Keratinocyte (primary cell): ENCODE measurements around the gene RXRA. TPM values are rescaled to one million over a fixed set of nuclear protein-coding genes. Genes with fewer than 3 reads are reported as not detected.

Experiments used
- DNase-seq: peaks from one replicate; pipeline ENCODE4 v3.0.0-alpha.2; 2011; ENCODE audit warnings: low read depth, missing footprints, low spot score
- FAIRE-seq: peaks from 2 replicates; lab custom pipeline; 2011; peaks lifted over from hg19 to GRCh38; lab: Jason Lieb, UNC
- H2AFZ ChIP-seq: 2 replicates; pipeline ENCODE4 v1.6.0; 2012; ENCODE audit warnings: low read length, control low read depth, inconsistent platforms; ENCODE audit not compliant: control insufficient read depth
- H3K27ac ChIP-seq: 2 replicates; pipeline ENCODE4 v1.5.1; 2011; ENCODE audit warnings: low read length; ENCODE audit not compliant: control insufficient read depth, insufficient read depth
- H3K27me3 ChIP-seq: 3 replicates; pipeline ENCODE4 v1.6.0; 2011; ENCODE audit warnings: low read length; ENCODE audit not compliant: control insufficient read depth, insufficient read depth; ENCODE audit errors: extremely low read depth
- H3K36me3 ChIP-seq, 2 experiments: 2 replicates in 1 of 2; 3 replicates in 1 of 2; pipeline ENCODE4 v1.5.1; 2011; ENCODE audit warnings: low read length in 2 of 2, mild to moderate bottlenecking in 1 of 2; ENCODE audit not compliant: control insufficient read depth in 2 of 2, insufficient read depth in 2 of 2; ENCODE audit errors: extremely low read depth in 1 of 2
- H3K4me1 ChIP-seq: 3 replicates; pipeline ENCODE4 v1.5.1; 2011; ENCODE audit warnings: low read length; ENCODE audit not compliant: control insufficient read depth, insufficient read depth; ENCODE audit errors: extremely low read depth
- H3K4me2 ChIP-seq: 3 replicates; pipeline ENCODE4 v1.6.0; 2011; ENCODE audit warnings: low read depth, low read length; ENCODE audit not compliant: control insufficient read depth, insufficient read depth; ENCODE audit errors: extremely low read depth
- H3K4me3 ChIP-seq, 3 experiments: fragments of 200-600 bp in 1 of 3; sonication (generic) in 1 of 3; 2 replicates in 2 of 3; 3 replicates in 1 of 3; pipeline ENCODE4 v1.5.1; 2011 to 2016; ENCODE audit warnings: low read length in 3 of 3, mild to moderate bottlenecking in 3 of 3, control low read depth in 2 of 3, inconsistent platforms in 1 of 3, low read depth in 1 of 3, mixed read lengths in 1 of 3, mixed run types in 1 of 3, moderate library complexity in 1 of 3; ENCODE audit not compliant: control insufficient read depth in 2 of 3, insufficient read depth in 2 of 3; ENCODE audit errors: extremely low read depth in 1 of 3
- H3K79me2 ChIP-seq: 2 replicates; pipeline ENCODE4 v1.6.0; 2012; ENCODE audit warnings: low read length; ENCODE audit not compliant: control insufficient read depth, insufficient read depth
- H3K9ac ChIP-seq: 3 replicates; pipeline ENCODE4 v1.6.0; 2011; ENCODE audit warnings: low read length; ENCODE audit not compliant: control insufficient read depth, insufficient read depth; ENCODE audit errors: extremely low read depth
- H3K9me1 ChIP-seq: 3 replicates; pipeline ENCODE4 v1.6.0; 2011; ENCODE audit warnings: low read length; ENCODE audit not compliant: control insufficient read depth, insufficient read depth; ENCODE audit errors: extremely low read depth
- H3K9me3 ChIP-seq: 2 replicates; pipeline ENCODE4 v1.5.1; 2012; ENCODE audit warnings: low read depth, low read length; ENCODE audit not compliant: control insufficient read depth
- H4K20me1 ChIP-seq: 3 replicates; pipeline ENCODE4 v1.6.0; 2011; ENCODE audit warnings: low read length; ENCODE audit not compliant: control insufficient read depth, insufficient read depth; ENCODE audit errors: extremely low read depth
- EZH2 ChIP-seq: IDR thresholded peaks from one replicate; pipeline ENCODE4 v1.6.1; 2012; ENCODE audit warnings: inconsistent platforms, mild to moderate bottlenecking, low read length, moderate library complexity
- dilution Hi-C: fragments of 300-500 bp; cut with MboI; formaldehyde crosslinking; loops from one replicate; pipeline ENCODE4 v1.7.0; 2020; ENCODE audit warnings: low sequenced_read_pairs; ENCODE audit not compliant: extremely low pct_ligation_motif_present
- polyA plus RNA-seq, 5 experiments: library from polyadenylated mRNA; depleted of rRNA in 3 of 5; stranded (reverse) in 3 of 5; stranded (forward) in 1 of 5; unstranded in 1 of 5; fragments of >200 nt; gene quantifications; 1 replicate in 1 of 5; 2 replicates in 3 of 5; 3 replicates in 1 of 5; pipeline versions ENCODE4 v1.2.1 to v1.2.3, GENCODE V29; 2011 to 2012; ENCODE audit warnings: missing spikeins in 2 of 5, low read depth in 1 of 5, low replicate concordance in 1 of 5
- TF ChIP-seq, protein P1 (sequence below), 3 experiments: IDR thresholded peaks in 1 of 3; conservative IDR thresholded peaks in 1 of 3; optimal IDR thresholded peaks in 1 of 3; 2 replicates in 2 of 3; 3 replicates in 1 of 3; pipeline versions ENCODE3 to v1.5.1; 2011; ENCODE audit warnings: low read length in 3 of 3, mild to moderate bottlenecking in 3 of 3, moderate library complexity in 2 of 3, control low read depth in 1 of 3, inconsistent platforms in 1 of 3; ENCODE audit not compliant: insufficient read depth in 2 of 3; ENCODE audit errors: extremely low read depth in 1 of 3

RXRA gene
- polyA plus RNA-seq, 1 donor (not counting 4 experiments of a cell fraction or from before 2014, with no cell fraction given), result 9.7 TPM

DNA sequence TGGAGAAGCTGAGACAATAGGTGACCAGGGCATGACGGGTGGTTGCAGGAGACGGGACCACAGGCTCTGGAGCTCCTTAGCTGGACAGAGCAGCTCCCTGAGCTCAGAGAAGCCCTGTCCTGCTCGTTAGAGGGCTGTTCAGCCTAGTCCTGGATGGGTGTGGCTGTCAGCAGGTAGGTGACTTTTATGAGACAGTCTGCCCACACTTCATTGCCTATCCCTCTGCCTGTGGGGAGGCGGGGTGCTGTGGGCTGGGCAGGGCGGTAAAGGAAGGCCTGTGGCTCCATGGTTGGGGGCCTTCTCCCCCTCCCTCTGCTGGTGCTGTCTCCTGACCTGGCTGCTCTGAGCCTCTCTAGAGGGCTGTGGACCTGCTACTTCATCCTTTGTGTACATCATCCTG, 134.6 kb downstream of the RXRA start:
- dilution Hi-C loops, result no loop called here
- H3K9ac ChIP-seq, result no peak overlapping the region

DNA sequence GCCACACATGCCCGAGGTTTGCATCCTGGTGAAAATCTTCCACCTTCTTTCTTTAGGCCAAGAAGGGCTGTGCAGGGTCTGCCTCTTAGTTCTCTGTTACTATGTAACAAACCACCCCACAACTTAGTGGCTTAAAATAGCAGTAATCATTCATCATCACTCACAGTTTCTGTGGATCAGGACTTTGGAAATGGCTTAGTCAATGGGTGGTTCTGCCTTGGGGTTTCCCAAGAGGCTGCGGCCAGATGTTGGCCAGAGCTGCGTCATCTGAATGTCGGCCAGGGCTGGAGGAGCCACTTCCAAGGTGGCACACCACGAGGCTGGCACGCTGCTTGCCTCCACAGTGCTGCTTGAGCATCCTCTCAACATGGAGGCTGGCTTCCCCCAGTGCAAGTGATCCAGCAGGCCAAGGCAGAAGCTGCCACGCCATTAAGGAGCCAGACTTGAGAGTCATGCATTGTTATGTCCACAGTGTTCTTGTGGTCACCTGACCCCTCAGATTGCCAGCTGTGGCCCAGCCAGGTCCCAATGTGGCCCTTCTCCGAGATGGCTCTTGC, 135.2 kb downstream of the RXRA start:
- DNase-seq (no peak), FAIRE-seq (no peak)
- TF ChIP-seq, protein P1, sequence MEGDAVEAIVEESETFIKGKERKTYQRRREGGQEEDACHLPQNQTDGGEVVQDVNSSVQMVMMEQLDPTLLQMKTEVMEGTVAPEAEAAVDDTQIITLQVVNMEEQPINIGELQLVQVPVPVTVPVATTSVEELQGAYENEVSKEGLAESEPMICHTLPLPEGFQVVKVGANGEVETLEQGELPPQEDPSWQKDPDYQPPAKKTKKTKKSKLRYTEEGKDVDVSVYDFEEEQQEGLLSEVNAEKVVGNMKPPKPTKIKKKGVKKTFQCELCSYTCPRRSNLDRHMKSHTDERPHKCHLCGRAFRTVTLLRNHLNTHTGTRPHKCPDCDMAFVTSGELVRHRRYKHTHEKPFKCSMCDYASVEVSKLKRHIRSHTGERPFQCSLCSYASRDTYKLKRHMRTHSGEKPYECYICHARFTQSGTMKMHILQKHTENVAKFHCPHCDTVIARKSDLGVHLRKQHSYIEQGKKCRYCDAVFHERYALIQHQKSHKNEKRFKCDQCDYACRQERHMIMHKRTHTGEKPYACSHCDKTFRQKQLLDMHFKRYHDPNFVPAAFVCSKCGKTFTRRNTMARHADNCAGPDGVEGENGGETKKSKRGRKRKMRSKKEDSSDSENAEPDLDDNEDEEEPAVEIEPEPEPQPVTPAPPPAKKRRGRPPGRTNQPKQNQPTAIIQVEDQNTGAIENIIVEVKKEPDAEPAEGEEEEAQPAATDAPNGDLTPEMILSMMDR (optimal IDR thresholded peaks at IDR 0.05 in 1 of 3, IDR thresholded peaks at IDR 0.05 in 1 of 3, conservative IDR thresholded peaks at IDR 0.05 in 1 of 3; ENCODE audit: extremely low read depth in 1 of 3, insufficient read depth in 2 of 3, low read length in 3 of 3), result no peak
- TF ChIP-seq EZH2, result no peak
- peaks cover 3% of the 10 kb centered on the region for H3K9me3 ChIP-seq
- no peaks in the 10 kb centered on the region for H3K36me3 ChIP-seq
- H3K27me3 ChIP-seq, result peaks cover 11% of the 10 kb centered on the region
- no peak overlapping the region for H3K27ac ChIP-seq
- H2AFZ ChIP-seq, result no peak overlapping the region
- dilution Hi-C loops, result no loop called here
- no peak overlapping the region for H3K4me3 ChIP-seq
- no peak overlapping the region for H3K9ac ChIP-seq
- H3K9me1 ChIP-seq, result no peaks in the 10 kb centered on the region
- peaks cover 4% of the 10 kb centered on the region for H3K4me1 ChIP-seq
- H4K20me1 ChIP-seq, result no peaks in the 10 kb centered on the region
- no peak overlapping the region for H3K4me2 ChIP-seq
- H3K79me2 ChIP-seq, result no peaks in the 10 kb centered on the region

More for the DNA sequence above, 134.6 kb downstream of the RXRA start:
- Histone ChIP-seq H3K79me2 (no peaks in the 10 kb centered on the region), H3K27ac (no peak overlapping the region), H3K9me3 (peaks cover 3% of the 10 kb centered on the region), H4K20me1 (no peaks in the 10 kb centered on the region), H3K36me3 (no peaks in the 10 kb centered on the region), H3K9me1 (no peaks in the 10 kb centered on the region), H3K27me3 (peaks cover 11% of the 10 kb centered on the region), H3K4me1 (peaks cover 9% of the 10 kb centered on the region), H3K4me3 (no peak overlapping the region), H3K4me2 (no peak overlapping the region), H2AFZ (no peak overlapping the region)
- DNase-seq, result no peak
- FAIRE-seq, result no peak
- TF ChIP-seq, protein P1 (optimal IDR thresholded peaks at IDR 0.05 in 1 of 3, IDR thresholded peaks at IDR 0.05 in 1 of 3, conservative IDR thresholded peaks at IDR 0.05 in 1 of 3; ENCODE audit: extremely low read depth in 1 of 3, insufficient read depth in 2 of 3, low read length in 3 of 3), result no peak
- no peak for TF ChIP-seq EZH2
